Neuronal stem cell (in vitro differentiated cells): ENCODE data around the gene TMEM132D.
A peak's percentile ranks its signal among the peaks of the same experiment; 100 is the strongest.

Experiments used
- DNase-seq: peaks from one replicate; pipeline ENCODE4 v3.0.0-alpha.2; 2013; ENCODE audit warnings: low spot score
- H2AFZ ChIP-seq: one replicate; pipeline ENCODE4 v1.6.1; 2013; ENCODE audit warnings: mild to moderate bottlenecking, low read length, inconsistent platforms
- H2AK5ac ChIP-seq: 2 replicates; pipeline ENCODE4 v1.6.1; 2013; ENCODE audit warnings: low read depth, mild to moderate bottlenecking, inconsistent platforms, low read length, moderate library complexity, mixed read lengths
- H2BK120ac ChIP-seq: 2 replicates; pipeline ENCODE4 v1.6.1; 2013; ENCODE audit warnings: low read depth, mild to moderate bottlenecking, inconsistent platforms, low read length, moderate library complexity, mixed read lengths
- H2BK12ac ChIP-seq: one replicate; pipeline ENCODE4 v1.6.1; 2013; ENCODE audit warnings: low read length, inconsistent platforms
- H2BK15ac ChIP-seq: 2 replicates; pipeline ENCODE4 v1.6.1; 2013; ENCODE audit warnings: mild to moderate bottlenecking, low read length, inconsistent platforms, mixed read lengths
- H2BK5ac ChIP-seq: one replicate; pipeline ENCODE4 v1.6.1; 2013; ENCODE audit warnings: inconsistent platforms, mild to moderate bottlenecking, low read length, moderate library complexity
- H3K14ac ChIP-seq: one replicate; pipeline ENCODE4 v1.6.1; 2013; ENCODE audit warnings: low read length, inconsistent platforms
- H3K18ac ChIP-seq: 2 replicates; pipeline ENCODE4 v1.6.1; 2013; ENCODE audit warnings: low read length, inconsistent platforms
- H3K23ac ChIP-seq: 2 replicates; pipeline ENCODE4 v1.6.1; 2013; ENCODE audit warnings: low read depth, mild to moderate bottlenecking, mixed read lengths, low read length, inconsistent platforms; ENCODE audit not compliant: poor library complexity
- H3K27ac ChIP-seq: replicated peaks from 3 replicates; pipeline ENCODE4 v1.5.1; 2013; ENCODE audit warnings: low read length, inconsistent platforms
- H3K27me3 ChIP-seq, 3 experiments: 2 replicates each; pipeline ENCODE4 v1.6.1; 2013; ENCODE audit warnings: low read length in 3 of 3, mild to moderate bottlenecking in 2 of 3, inconsistent platforms in 1 of 3, low read depth in 1 of 3, mixed read lengths in 1 of 3, moderate library complexity in 1 of 3; ENCODE audit not compliant: control insufficient read depth in 3 of 3, insufficient read depth in 3 of 3
- H3K36me3 ChIP-seq, 2 donors: replicated peaks in 1 of 2; 2 replicates each; pipeline ENCODE4 v1.6.1; 2013; ENCODE audit warnings: low read length in 2 of 2; ENCODE audit not compliant: control insufficient read depth in 2 of 2, insufficient read depth in 2 of 2
- H3K4ac ChIP-seq: 2 replicates; pipeline ENCODE4 v1.6.1; 2013; ENCODE audit warnings: inconsistent platforms, mild to moderate bottlenecking, low read length, moderate library complexity
- H3K4me1 ChIP-seq, 2 donors: 1 replicate in 1 of 2; 2 replicates in 1 of 2; pipeline ENCODE4 v1.6.1; 2013; ENCODE audit warnings: low read length in 2 of 2, low read depth in 1 of 2; ENCODE audit not compliant: control insufficient read depth in 2 of 2, insufficient read depth in 1 of 2
- H3K4me2 ChIP-seq: one replicate; pipeline ENCODE4 v1.6.1; 2013; ENCODE audit warnings: mild to moderate bottlenecking, low read length, inconsistent platforms; ENCODE audit not compliant: insufficient read depth, poor library complexity, severe bottlenecking
- H3K4me3 ChIP-seq, 2 donors: 2 replicates each; pipeline ENCODE4 v1.5.1; 2013; ENCODE audit warnings: low read length in 2 of 2, mild to moderate bottlenecking in 2 of 2, inconsistent platforms in 1 of 2, moderate library complexity in 1 of 2
- H3K79me1 ChIP-seq: one replicate; pipeline ENCODE4 v1.6.1; 2013; ENCODE audit warnings: low read depth, mild to moderate bottlenecking, inconsistent platforms, low read length, moderate library complexity
- H3K9ac ChIP-seq: one replicate; pipeline ENCODE4 v1.6.1; 2013; ENCODE audit warnings: mild to moderate bottlenecking, low read depth, low read length, inconsistent platforms; ENCODE audit not compliant: poor library complexity
- H3K9me3 ChIP-seq, 2 donors: replicated peaks in 1 of 2; 2 replicates each; pipeline versions ENCODE3 to v1.6.1; 2013; ENCODE audit warnings: low read length in 2 of 2, mild to moderate bottlenecking in 2 of 2, inconsistent platforms in 1 of 2, low read depth in 1 of 2, mixed read lengths in 1 of 2, moderate library complexity in 1 of 2; ENCODE audit not compliant: control insufficient read depth in 2 of 2, insufficient read depth in 1 of 2
- H4K8ac ChIP-seq: one replicate; pipeline ENCODE4 v1.6.1; 2013; ENCODE audit warnings: low read depth, mild to moderate bottlenecking, inconsistent platforms, low read length, moderate library complexity
- H4K91ac ChIP-seq: one replicate; pipeline ENCODE4 v1.6.1; 2013; ENCODE audit warnings: low read length, low read depth, mild to moderate bottlenecking, inconsistent platforms; ENCODE audit not compliant: poor library complexity
- WGBS, 2 donors: extraction: QIAGEN DNeasy Blood & Tissue Kit; methylation state at CpG; one replicate each; pipeline ENCODE4 v1.1.7; 2013; ENCODE audit warnings: missing lambda C conversion rate in 2 of 2, mixed read lengths in 1 of 2; ENCODE audit not compliant: insufficient read length in 2 of 2, insufficient replicate concordance in 1 of 2; ENCODE audit errors: extremely low coverage in 2 of 2; 5-methylcytosine and 5-hydroxymethylcytosine counted together

TMEM132D gene

DNA sequence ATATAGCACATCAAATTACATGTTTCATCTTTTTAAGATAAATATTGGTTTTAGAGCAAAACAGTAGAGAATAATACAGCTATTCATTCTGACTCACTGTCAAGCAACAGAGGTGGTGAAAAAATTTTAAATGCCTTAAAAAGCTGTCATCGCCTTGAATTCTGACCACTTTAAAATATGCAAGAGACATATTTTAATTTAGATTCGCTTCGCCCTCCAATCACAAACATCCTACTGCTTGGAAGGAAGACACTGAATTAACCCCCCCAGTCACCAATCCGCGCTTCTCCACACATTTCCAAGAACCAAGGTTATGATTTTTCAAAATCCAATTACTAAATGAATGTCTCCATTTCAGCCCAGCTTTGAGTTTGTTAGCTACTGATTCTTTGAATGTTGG is 112.4 kb downstream of the TMEM132D start:
- WGBS, 2 donors: no CpG with 5 or more reads among the region's 5 CpGs
- Histone ChIP-seq H2AFZ (no peak overlapping the region), H3K4me2 (no peak overlapping the region), H3K79me1 (no peaks in the 10 kb centered on the region), H3K9ac (no peak overlapping the region), H3K27ac (no peak overlapping the region), H2AK5ac (no peak overlapping the region), H4K91ac (no peak overlapping the region), H2BK15ac (no peak overlapping the region), H3K36me3 (no peaks in the 10 kb centered on the region), H3K4me1 (no peaks in the 10 kb centered on the region), H2BK5ac (no peak overlapping the region), H3K9me3 (peaks cover 0 to 2% of the 10 kb centered on the region in 2 donors), H2BK120ac (no peak overlapping the region), H3K18ac (no peak overlapping the region), H3K14ac (no peak overlapping the region), H2BK12ac (no peak overlapping the region), H4K8ac (no peak overlapping the region), H3K4ac (no peak overlapping the region), H3K27me3 (no peaks in the 10 kb centered on the region), H3K23ac (no peak overlapping the region), H3K4me3 (no peak overlapping the region)
- DNase-seq: no peak

DNA sequence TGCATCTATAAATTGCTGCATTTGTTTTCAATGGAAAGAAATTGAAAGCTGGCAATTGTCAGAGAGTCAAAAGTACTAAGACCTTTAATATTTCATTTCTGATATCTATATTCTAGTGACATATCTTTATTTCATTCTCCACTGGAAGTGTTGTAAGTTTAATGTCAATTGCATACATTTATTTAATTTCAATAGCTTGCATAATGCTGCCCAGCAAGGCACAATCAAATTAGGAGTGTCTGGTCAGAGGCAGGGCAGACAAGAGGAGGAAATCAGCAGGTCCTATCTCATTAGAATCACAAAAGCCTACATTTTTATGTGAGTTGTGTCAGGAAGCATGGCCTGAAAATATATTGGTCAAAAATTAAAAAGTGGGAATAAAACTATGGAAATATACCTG is 112.9 kb downstream of the TMEM132D start:
- DNase-seq: no peak
- H4K91ac ChIP-seq: no peak overlapping the region
- no peak overlapping the region for H3K4me3 ChIP-seq
- no peak overlapping the region for H2AFZ ChIP-seq
- H3K4me2 ChIP-seq: no peak overlapping the region
- H2BK120ac ChIP-seq: no peak overlapping the region
- no peak overlapping the region for H4K8ac ChIP-seq
- no peaks in the 10 kb centered on the region for H3K36me3 ChIP-seq
- H3K79me1 ChIP-seq: no peaks in the 10 kb centered on the region
- no peak overlapping the region for H2AK5ac ChIP-seq
- H3K9me3 ChIP-seq: peaks cover 0 to 2% of the 10 kb centered on the region in 2 donors
- no peak overlapping the region for H2BK12ac ChIP-seq
- no peak overlapping the region for H2BK15ac ChIP-seq
- H3K4me1 ChIP-seq: no peaks in the 10 kb centered on the region
- no peak overlapping the region for H3K18ac ChIP-seq
- H3K23ac ChIP-seq: no peak overlapping the region
- no peak overlapping the region for H2BK5ac ChIP-seq
- no peaks in the 10 kb centered on the region for H3K27me3 ChIP-seq
- no peak overlapping the region for H3K14ac ChIP-seq
- no peak overlapping the region for H3K9ac ChIP-seq
- no peak overlapping the region for H3K4ac ChIP-seq
- H3K27ac ChIP-seq: no peak overlapping the region

DNA sequence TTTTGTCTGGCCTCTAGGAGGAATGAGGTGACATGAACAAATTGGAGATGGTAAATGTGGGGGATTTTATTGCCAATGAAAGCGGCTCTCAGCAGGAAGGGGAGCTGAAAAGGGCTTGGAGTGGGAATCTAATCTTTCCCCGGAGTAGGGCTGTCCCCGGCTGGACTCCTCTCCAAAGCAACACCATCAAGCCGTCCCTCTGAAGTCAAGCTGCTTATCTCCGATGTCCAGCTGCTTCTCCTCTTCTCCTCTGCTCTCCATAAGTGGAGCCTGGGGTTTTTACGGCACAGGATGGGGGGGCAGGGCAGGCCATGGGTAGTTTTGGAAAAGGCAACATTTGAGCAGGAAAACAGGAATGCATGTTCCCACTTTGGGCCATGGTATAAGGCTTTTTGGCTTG is 113.5 kb downstream of the TMEM132D start:
- Histone ChIP-seq H3K36me3 (no peaks in the 10 kb centered on the region), H2AK5ac (no peak overlapping the region), H3K4me2 (no peak overlapping the region), H3K79me1 (no peaks in the 10 kb centered on the region), H2BK120ac (no peak overlapping the region), H2AFZ (no peak overlapping the region), H3K4ac (no peak overlapping the region), H3K14ac (no peak overlapping the region), H4K8ac (no peak overlapping the region), H2BK15ac (no peak overlapping the region), H3K18ac (no peak overlapping the region), H3K4me3 (no peak overlapping the region), H2BK5ac (no peak overlapping the region), H3K4me1 (no peaks in the 10 kb centered on the region), H3K27me3 (no peaks in the 10 kb centered on the region), H3K27ac (no peak overlapping the region), H4K91ac (no peak overlapping the region), H2BK12ac (no peak overlapping the region), H3K23ac (no peak overlapping the region), H3K9me3 (peaks cover 0 to 2% of the 10 kb centered on the region in 2 donors), H3K9ac (no peak overlapping the region)
- WGBS, 2 donors: no CpG with 5 or more reads among the region's 6 CpGs
- no peak for DNase-seq

DNA sequence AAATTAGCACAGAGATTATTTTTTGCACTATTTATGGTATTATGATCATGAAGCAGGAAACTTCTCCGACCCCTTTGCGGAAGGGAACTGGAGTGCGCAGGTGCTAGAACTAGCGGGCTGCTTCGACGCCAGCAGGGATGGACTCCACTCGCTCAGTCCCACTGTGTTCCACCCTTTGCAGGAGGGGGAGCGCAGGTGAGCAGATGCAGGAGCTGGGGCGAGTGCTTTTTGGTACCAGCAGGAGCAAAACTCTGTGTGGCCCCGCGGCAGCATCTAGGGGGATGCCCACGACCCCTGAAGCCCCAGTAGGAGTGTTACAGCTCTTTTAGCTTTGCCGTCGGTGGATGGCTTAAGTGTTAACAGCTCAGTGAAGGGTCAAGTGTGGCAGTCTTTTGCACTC is 113.9 kb downstream of the TMEM132D start:
- no peak overlapping the region for H3K4me3 ChIP-seq
- no peak overlapping the region for H2AK5ac ChIP-seq
- peaks cover 0 to 2% of the 10 kb centered on the region in 2 donors for H3K9me3 ChIP-seq
- no peak overlapping the region for H4K8ac ChIP-seq
- H3K79me1 ChIP-seq: no peaks in the 10 kb centered on the region
- no peak overlapping the region for H3K23ac ChIP-seq
- H3K4ac ChIP-seq: no peak overlapping the region
- no CpG with 5 or more reads among the region's 14 CpGs for WGBS, 2 donors
- no peak overlapping the region for H3K18ac ChIP-seq
- H2BK5ac ChIP-seq: no peak overlapping the region
- no peaks in the 10 kb centered on the region for H3K4me1 ChIP-seq
- no peak for DNase-seq
- H3K14ac ChIP-seq: no peak overlapping the region
- H3K9ac ChIP-seq: no peak overlapping the region
- H3K27me3 ChIP-seq: no peaks in the 10 kb centered on the region
- H2BK120ac ChIP-seq: no peak overlapping the region
- H3K36me3 ChIP-seq: no peaks in the 10 kb centered on the region
- H4K91ac ChIP-seq: no peak overlapping the region
- H3K4me2 ChIP-seq: no peak overlapping the region
- no peak overlapping the region for H2AFZ ChIP-seq
- no peak overlapping the region for H3K27ac ChIP-seq
- peak overlapping the region; percentile 93 for H2BK12ac ChIP-seq
- no peak overlapping the region for H2BK15ac ChIP-seq
